Rectal smooth muscle tissue (tissue), 1 donor: Measurements from ENCODE around the gene ANKRD7.
A peak's percentile ranks its signal among the peaks of the same experiment; 100 is the strongest.

Source experiments
- H3K27ac ChIP-seq: one replicate; pipeline ENCODE4 v1.7.0; 2013; ENCODE audit warnings: low read depth, low read length, inconsistent platforms
- H3K27me3 ChIP-seq: one replicate; pipeline ENCODE4 v1.7.0; 2013; ENCODE audit warnings: low read length; ENCODE audit not compliant: control insufficient read depth, insufficient read depth
- H3K36me3 ChIP-seq: one replicate; pipeline ENCODE4 v1.7.0; 2013; ENCODE audit warnings: low read length; ENCODE audit not compliant: control insufficient read depth, insufficient read depth
- H3K4me1 ChIP-seq: one replicate; pipeline ENCODE4 v1.7.0; 2013; ENCODE audit warnings: low read length; ENCODE audit not compliant: control insufficient read depth, insufficient read depth
- H3K4me3 ChIP-seq: one replicate; pipeline ENCODE4 v1.7.0; 2013; ENCODE audit warnings: low read length
- H3K9ac ChIP-seq: one replicate; pipeline ENCODE4 v1.7.0; 2013; ENCODE audit warnings: low read length

Gene ANKRD7

GRCh38 chr7:118224521-118224920 is at the start of gene ANKRD7:
Gene ANKRD7, plus strand, starts transcription at chr7:118224704. Its CDS starts 127 bp downstream, at chr7:118224831.
- Histone ChIP-seq H3K4me3 (no peak within 1 kb of the TSS), H3K27ac (no peak within 1 kb of the TSS), H3K36me3 (no peaks in the 10 kb centered on the region), H3K9ac (no peak within 1 kb of the TSS), H3K27me3 (no peaks in the 10 kb centered on the region), H3K4me1 (no peaks in the 10 kb centered on the region)

GRCh38 chr7:118175740-118176139 is 48.8 kb upstream of the ANKRD7 start:
- H3K4me1 ChIP-seq, result no peaks in the 10 kb centered on the region
- H3K27me3 ChIP-seq, result no peaks in the 10 kb centered on the region
- no peaks in the 10 kb centered on the region for H3K36me3 ChIP-seq
- H3K9ac ChIP-seq, result no peak overlapping the region
- H3K27ac ChIP-seq, result no peak overlapping the region
- no peak overlapping the region for H3K4me3 ChIP-seq

- no peaks in the 10 kb centered on the region for H3K27me3 ChIP-seq
- H3K4me1 ChIP-seq, result peaks cover 3% of the 10 kb centered on the region
- no peak overlapping the region for H3K27ac ChIP-seq
- H3K9ac ChIP-seq, result no peak overlapping the region
- no peaks in the 10 kb centered on the region for H3K36me3 ChIP-seq
- H3K4me3 ChIP-seq, result no peak overlapping the region
Measured at GRCh38 chr7:118179191-118179590, 45.3 kb upstream of the ANKRD7 start.

GRCh38 chr7:118182593-118183427 is 41.7 kb upstream of the ANKRD7 start:
- peak overlapping the region; percentile 94 for H3K27ac ChIP-seq
- H3K4me1 ChIP-seq, result peaks cover 3% of the 10 kb centered on the region
- no peaks in the 10 kb centered on the region for H3K27me3 ChIP-seq
- peak overlapping the region; percentile 98 for H3K4me3 ChIP-seq
- no peaks in the 10 kb centered on the region for H3K36me3 ChIP-seq
- H3K9ac ChIP-seq, result peak overlapping the region; percentile 97

- Histone ChIP-seq H3K4me3 (peak overlapping the region; percentile 98), H3K27me3 (no peaks in the 10 kb centered on the region), H3K27ac (peak overlapping the region; percentile 94), H3K4me1 (peaks cover 3% of the 10 kb centered on the region), H3K9ac (peak overlapping the region; percentile 97), H3K36me3 (no peaks in the 10 kb centered on the region)
Measured at GRCh38 chr7:118183428-118183785, 41.1 kb upstream of the ANKRD7 start.

- peak within 1 kb of the TSS; percentile 94 for H3K27ac ChIP-seq
- H3K4me1 ChIP-seq, result peaks cover 3% of the 10 kb centered on the region
- no peaks in the 10 kb centered on the region for H3K27me3 ChIP-seq
- no peaks in the 10 kb centered on the region for H3K36me3 ChIP-seq
- H3K9ac ChIP-seq, result peak within 1 kb of the TSS; percentile 97
- H3K4me3 ChIP-seq, result peak within 1 kb of the TSS; percentile 98
Measured at GRCh38 chr7:118183786-118184564, 40.5 kb upstream of the ANKRD7 start, which contains the start of gene LSM8. Gene LSM8, plus strand, starts transcription at chr7:118184164. Its CDS starts 60 bp downstream, at chr7:118184224.

GRCh38 chr7:118184565-118184940 is 40.0 kb upstream of the ANKRD7 start:
- Histone ChIP-seq H3K27me3 (no peaks in the 10 kb centered on the region), H3K27ac (peak overlapping the region; percentile 94), H3K36me3 (no peaks in the 10 kb centered on the region), H3K4me3 (peak overlapping the region; percentile 83), H3K9ac (peak overlapping the region; percentile 61), H3K4me1 (peaks cover 3% of the 10 kb centered on the region)

GRCh38 chr7:118185163-118185860 is 39.2 kb upstream of the ANKRD7 start:
- no peak overlapping the region for H3K9ac ChIP-seq
- H3K27me3 ChIP-seq, result no peaks in the 10 kb centered on the region
- H3K4me3 ChIP-seq, result peak overlapping the region; percentile 14
- H3K36me3 ChIP-seq, result no peaks in the 10 kb centered on the region
- no peak overlapping the region for H3K27ac ChIP-seq
- H3K4me1 ChIP-seq, result peaks cover 3% of the 10 kb centered on the region

- Histone ChIP-seq H3K27ac (no peak overlapping the region), H3K36me3 (no peaks in the 10 kb centered on the region), H3K27me3 (no peaks in the 10 kb centered on the region), H3K4me3 (no peak overlapping the region), H3K9ac (no peak overlapping the region), H3K4me1 (peaks cover 3% of the 10 kb centered on the region)
Measured at GRCh38 chr7:118186501-118186900, 38.0 kb upstream of the ANKRD7 start.

- H3K4me3 ChIP-seq, result no peak overlapping the region
- H3K9ac ChIP-seq, result no peak overlapping the region
- H3K4me1 ChIP-seq, result no peaks in the 10 kb centered on the region
- no peak overlapping the region for H3K27ac ChIP-seq
- H3K36me3 ChIP-seq, result no peaks in the 10 kb centered on the region
- no peaks in the 10 kb centered on the region for H3K27me3 ChIP-seq
Measured at GRCh38 chr7:118194571-118194970, 29.9 kb upstream of the ANKRD7 start.

GRCh38 chr7:118195837-118196474 is 28.5 kb upstream of the ANKRD7 start:
- no peaks in the 10 kb centered on the region for H3K27me3 ChIP-seq
- no peaks in the 10 kb centered on the region for H3K36me3 ChIP-seq
- no peak overlapping the region for H3K27ac ChIP-seq
- H3K9ac ChIP-seq, result no peak overlapping the region
- no peak overlapping the region for H3K4me3 ChIP-seq
- no peaks in the 10 kb centered on the region for H3K4me1 ChIP-seq

GRCh38 chr7:118202061-118202460 is 22.4 kb upstream of the ANKRD7 start:
- H3K4me3 ChIP-seq, result no peak overlapping the region
- H3K27ac ChIP-seq, result no peak overlapping the region
- H3K9ac ChIP-seq, result no peak overlapping the region
- H3K27me3 ChIP-seq, result no peaks in the 10 kb centered on the region
- no peaks in the 10 kb centered on the region for H3K36me3 ChIP-seq
- H3K4me1 ChIP-seq, result no peaks in the 10 kb centered on the region
